HUES6 (cell line): ENCODE measurements around the gene FAM90A1.
"Not testable (repeated sequence)": the region's sequence is repeated elsewhere in the genome, so short reads cannot be mapped to it uniquely, and the experiment has no call there.

Experiments used
- H3K27ac ChIP-seq: 2 replicates; pipeline ENCODE4 v1.7.0; 2013; ENCODE audit warnings: low read depth, mild to moderate bottlenecking, low read length, inconsistent platforms
- H3K27me3 ChIP-seq: 2 replicates; pipeline ENCODE4 v1.6.1; 2013; ENCODE audit warnings: low read length; ENCODE audit not compliant: control insufficient read depth, insufficient read depth
- H3K36me3 ChIP-seq: 2 replicates; pipeline ENCODE4 v1.6.1; 2013; ENCODE audit warnings: low read length; ENCODE audit not compliant: control insufficient read depth, insufficient read depth
- H3K4me1 ChIP-seq: 2 replicates; pipeline ENCODE4 v1.6.1; 2013; ENCODE audit warnings: low read length; ENCODE audit not compliant: control insufficient read depth, insufficient read depth
- H3K4me3 ChIP-seq: 2 replicates; pipeline ENCODE4 v1.5.1; 2013; ENCODE audit warnings: low read depth, low read length
- H3K9ac ChIP-seq: one replicate; pipeline ENCODE4 v1.6.1; 2013; ENCODE audit warnings: mild to moderate bottlenecking, low read length
- H3K9me3 ChIP-seq: 2 replicates; pipeline ENCODE4 v1.6.1; 2013; ENCODE audit warnings: low read depth, low read length; ENCODE audit not compliant: control insufficient read depth, insufficient read depth

The FAM90A1 gene

GRCh38 chr12:8226992-8227731 is at the start of gene FAM90A1:
Gene FAM90A1 (minus strand): TSS chr12:8227618. CDS start chr12:8224832, 2,786 bp downstream.
- not testable (repeated sequence) for H3K9ac ChIP-seq, H3K4me1 ChIP-seq, H3K27ac ChIP-seq, H3K36me3 ChIP-seq, H3K4me3 ChIP-seq, H3K9me3 ChIP-seq, H3K27me3 ChIP-seq

- H3K4me3 ChIP-seq, H3K36me3 ChIP-seq, H3K9me3 ChIP-seq, H3K27me3 ChIP-seq, H3K9ac ChIP-seq, H3K4me1 ChIP-seq, H3K27ac ChIP-seq: not testable (repeated sequence)
Measured at GRCh38 chr12:8276397-8276796, 49.0 kb upstream of the FAM90A1 start.

GRCh38 chr12:8266706-8267105 is 39.3 kb upstream of the FAM90A1 start:
- H3K4me1 ChIP-seq, H3K9me3 ChIP-seq, H3K27me3 ChIP-seq, H3K36me3 ChIP-seq, H3K27ac ChIP-seq, H3K9ac ChIP-seq, H3K4me3 ChIP-seq: not testable (repeated sequence)

- H3K4me1 ChIP-seq: not testable (repeated sequence)
Measured at GRCh38 chr12:8264236-8264635, 36.8 kb upstream of the FAM90A1 start.

GRCh38 chr12:8261111-8261554 is 33.7 kb upstream of the FAM90A1 start:
- not testable (repeated sequence) for H3K4me3 ChIP-seq, H3K4me1 ChIP-seq, H3K9me3 ChIP-seq, H3K27me3 ChIP-seq, H3K27ac ChIP-seq, H3K9ac ChIP-seq, H3K36me3 ChIP-seq

More at GRCh38 chr12:8264236-8264635, 36.8 kb upstream of the FAM90A1 start:
- H3K27me3 ChIP-seq, H3K36me3 ChIP-seq, H3K27ac ChIP-seq, H3K4me3 ChIP-seq, H3K9me3 ChIP-seq, H3K9ac ChIP-seq: not testable (repeated sequence)

GRCh38 chr12:8256356-8256755 is 28.9 kb upstream of the FAM90A1 start:
- H3K9ac ChIP-seq, H3K36me3 ChIP-seq, H3K9me3 ChIP-seq, H3K4me3 ChIP-seq, H3K27me3 ChIP-seq, H3K4me1 ChIP-seq, H3K27ac ChIP-seq: not testable (repeated sequence)

- not testable (repeated sequence) for H3K27me3 ChIP-seq, H3K9me3 ChIP-seq, H3K27ac ChIP-seq, H3K36me3 ChIP-seq, H3K4me3 ChIP-seq, H3K4me1 ChIP-seq, H3K9ac ChIP-seq
Measured at GRCh38 chr12:8254705-8255104, 27.3 kb upstream of the FAM90A1 start.

- not testable (repeated sequence) for H3K36me3 ChIP-seq, H3K27ac ChIP-seq, H3K27me3 ChIP-seq
Measured at GRCh38 chr12:8252056-8252818, 24.8 kb upstream of the FAM90A1 start.

GRCh38 chr12:8251616-8252015 is 24.2 kb upstream of the FAM90A1 start:
- not testable (repeated sequence) for H3K9ac ChIP-seq, H3K4me1 ChIP-seq, H3K27ac ChIP-seq, H3K9me3 ChIP-seq, H3K4me3 ChIP-seq, H3K36me3 ChIP-seq, H3K27me3 ChIP-seq

More at GRCh38 chr12:8252056-8252818, 24.8 kb upstream of the FAM90A1 start:
- not testable (repeated sequence) for H3K9me3 ChIP-seq, H3K4me3 ChIP-seq, H3K9ac ChIP-seq, H3K4me1 ChIP-seq

- not testable (repeated sequence) for H3K27ac ChIP-seq, H3K36me3 ChIP-seq, H3K9ac ChIP-seq, H3K4me1 ChIP-seq, H3K27me3 ChIP-seq, H3K4me3 ChIP-seq, H3K9me3 ChIP-seq
Measured at GRCh38 chr12:8246941-8247535, 19.6 kb upstream of the FAM90A1 start.

- peak overlapping the region; percentile 62 for H3K4me3 ChIP-seq
- H3K9ac ChIP-seq: peak overlapping the region; percentile 47
- not testable (repeated sequence) for H3K27ac ChIP-seq, H3K9me3 ChIP-seq, H3K27me3 ChIP-seq, H3K36me3 ChIP-seq, H3K4me1 ChIP-seq
Measured at GRCh38 chr12:8243682-8244161, 16.3 kb upstream of the FAM90A1 start.
